Trophoblast cell (in vitro differentiated cells and primary cell): Measurements from ENCODE around the gene EEFSEC.
A peak's percentile ranks its signal among the peaks of the same experiment; 100 is the strongest.

Source experiments
- DNase-seq, 2 donors: peaks; one replicate each; pipeline ENCODE4 v3.0.0-alpha.2; 2016
- H2AFZ ChIP-seq: 2 replicates; pipeline ENCODE4 v1.6.1; 2013; ENCODE audit warnings: low read length, moderate library complexity, mild to moderate bottlenecking; ENCODE audit not compliant: insufficient read depth, poor library complexity
- H2AK5ac ChIP-seq: 2 replicates; pipeline ENCODE4 v1.6.1; 2013; ENCODE audit warnings: mild to moderate bottlenecking, low read length
- H2BK120ac ChIP-seq: 2 replicates; pipeline ENCODE4 v1.6.1; 2013; ENCODE audit warnings: low read length, mild to moderate bottlenecking, moderate library complexity; ENCODE audit not compliant: insufficient read depth, poor library complexity
- H2BK12ac ChIP-seq: 2 replicates; pipeline ENCODE4 v1.6.1; 2013; ENCODE audit warnings: mild to moderate bottlenecking, low read length, moderate library complexity
- H2BK5ac ChIP-seq: 2 replicates; pipeline ENCODE4 v1.6.1; 2013; ENCODE audit warnings: low read length, low read depth, moderate library complexity, mild to moderate bottlenecking; ENCODE audit not compliant: poor library complexity
- H3K14ac ChIP-seq: 2 replicates; pipeline ENCODE4 v1.6.1; 2013; ENCODE audit warnings: mild to moderate bottlenecking, low read length
- H3K18ac ChIP-seq: 2 replicates; pipeline ENCODE4 v1.6.1; 2013; ENCODE audit warnings: mild to moderate bottlenecking, low read length
- H3K23ac ChIP-seq: 2 replicates; pipeline ENCODE4 v1.6.1; 2013; ENCODE audit warnings: low read length
- H3K27ac ChIP-seq: 2 replicates; pipeline ENCODE4 v1.5.1; 2013; ENCODE audit warnings: low read depth, mild to moderate bottlenecking, inconsistent platforms, low read length, moderate library complexity
- H3K27me3 ChIP-seq: 2 replicates; pipeline ENCODE4 v1.6.1; 2013; ENCODE audit warnings: inconsistent platforms, mild to moderate bottlenecking, low read length, moderate library complexity; ENCODE audit not compliant: insufficient read depth
- H3K36me3 ChIP-seq, 2 experiments: 1 replicate in 1 of 2; 2 replicates in 1 of 2; pipeline ENCODE4 v1.6.1; 2013; ENCODE audit warnings: low read length in 2 of 2, mild to moderate bottlenecking in 2 of 2, moderate library complexity in 1 of 2; ENCODE audit not compliant: insufficient read depth in 2 of 2, control insufficient read depth in 1 of 2
- H3K4ac ChIP-seq: 2 replicates; pipeline ENCODE4 v1.6.1; 2013; ENCODE audit warnings: low read depth, mild to moderate bottlenecking, low read length, moderate library complexity
- H3K4me1 ChIP-seq, 2 experiments: 1 replicate in 1 of 2; 2 replicates in 1 of 2; pipeline ENCODE4 v1.6.1; 2013; ENCODE audit warnings: low read length in 2 of 2, mild to moderate bottlenecking in 2 of 2, moderate library complexity in 1 of 2; ENCODE audit not compliant: insufficient read depth in 2 of 2, control insufficient read depth in 1 of 2
- H3K4me2 ChIP-seq: 2 replicates; pipeline ENCODE4 v1.6.1; 2013; ENCODE audit warnings: inconsistent platforms, mild to moderate bottlenecking, low read length, moderate library complexity
- H3K4me3 ChIP-seq: 2 replicates; pipeline ENCODE4 v1.5.1; 2013; ENCODE audit warnings: mild to moderate bottlenecking, low read depth, low read length, inconsistent platforms
- H3K79me1 ChIP-seq: one replicate; pipeline ENCODE4 v1.6.1; 2013; ENCODE audit warnings: low read length
- H3K79me2 ChIP-seq: 2 replicates; pipeline ENCODE4 v1.6.1; 2013; ENCODE audit warnings: low read length, mild to moderate bottlenecking; ENCODE audit not compliant: control insufficient read depth, insufficient read depth, poor library complexity
- H3K9ac ChIP-seq: 2 replicates; pipeline ENCODE4 v1.6.1; 2013; ENCODE audit warnings: mild to moderate bottlenecking, low read length
- H3K9me3 ChIP-seq: 2 replicates; pipeline ENCODE4 v1.6.1; 2013; ENCODE audit warnings: low read depth, mild to moderate bottlenecking, control low read depth, inconsistent platforms, low read length; ENCODE audit not compliant: insufficient read depth
- H4K12ac ChIP-seq: 2 replicates; pipeline ENCODE4 v1.6.1; 2013; ENCODE audit warnings: low read depth, mild to moderate bottlenecking, low read length, moderate library complexity
- H4K8ac ChIP-seq: 2 replicates; pipeline ENCODE4 v1.6.1; 2013; ENCODE audit warnings: low read depth, mild to moderate bottlenecking, low read length, moderate library complexity
- H4K91ac ChIP-seq: one replicate; pipeline ENCODE4 v1.6.1; 2013; ENCODE audit warnings: low read depth, mild to moderate bottlenecking, low read length, moderate library complexity
- WGBS: extraction: QIAGEN DNeasy Blood & Tissue Kit; methylation state at CpG from one replicate; pipeline ENCODE4 v1.1.7; 2013; ENCODE audit warnings: missing lambda C conversion rate; ENCODE audit not compliant: insufficient read length, insufficient coverage; ENCODE audit errors: extremely low coverage; 5-methylcytosine and 5-hydroxymethylcytosine counted together

The EEFSEC gene

DNA sequence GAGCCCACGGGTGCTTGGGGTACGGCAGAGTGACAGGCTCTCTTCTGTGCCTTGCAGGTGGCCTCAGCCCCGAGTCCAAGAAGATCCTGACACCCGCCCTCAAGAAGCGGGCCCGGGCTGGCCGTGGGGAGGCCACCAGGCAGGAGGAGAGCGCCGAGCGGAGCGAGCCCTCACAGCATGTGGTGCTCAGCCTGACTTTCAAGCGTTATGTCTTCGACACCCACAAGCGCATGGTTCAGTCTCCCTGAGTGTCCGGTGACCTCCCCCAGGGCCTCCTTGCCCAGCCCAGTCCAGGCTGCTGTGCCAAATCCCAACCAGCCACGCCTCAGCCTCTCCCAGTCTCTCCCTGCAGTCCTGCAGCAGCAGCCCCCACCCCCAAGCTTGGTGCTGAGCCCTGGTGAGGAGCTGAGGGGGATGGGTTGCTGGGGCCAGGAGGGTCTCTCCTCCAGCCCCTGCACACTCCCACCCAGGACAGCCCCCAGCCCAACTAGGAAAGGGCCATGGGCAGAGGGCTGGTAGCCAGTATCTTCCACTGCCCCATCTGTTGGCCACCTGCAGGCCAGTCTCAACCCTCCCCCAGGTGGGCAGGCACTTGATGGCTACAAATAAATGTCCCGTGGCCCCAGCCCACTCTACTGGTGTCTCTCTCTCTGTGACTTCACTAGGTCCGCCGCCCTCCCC, 254.9 kb downstream of the EEFSEC start:
- Histone ChIP-seq H3K14ac (no peak overlapping the region), H3K9me3 (no peaks in the 10 kb centered on the region), H3K23ac (no peak overlapping the region), H3K27me3 (no peaks in the 10 kb centered on the region), H4K91ac (no peak overlapping the region), H2BK12ac (no peak overlapping the region), H2BK5ac (no peak overlapping the region), H2AK5ac (no peak overlapping the region), H2AFZ (no peak overlapping the region), H4K12ac (no peak overlapping the region), H3K79me1 (no peaks in the 10 kb centered on the region), H4K8ac (no peak overlapping the region), H3K27ac (no peak overlapping the region), H3K79me2 (no peaks in the 10 kb centered on the region), H3K9ac (no peak overlapping the region), H3K18ac (no peak overlapping the region), H3K36me3 (no peaks in the 10 kb centered on the region), H3K4ac (no peak overlapping the region), H3K4me1 (peaks cover 8 to 12% of the 10 kb centered on the region in 2 experiments), H3K4me2 (no peak overlapping the region), H2BK120ac (no peak overlapping the region), H3K4me3 (no peak overlapping the region)
- no CpG with 5 or more reads among the region's 19 CpGs for WGBS
- DNase-seq: no peak

- no peaks in the 10 kb centered on the region for H3K79me2 ChIP-seq
- no CpG with 5 or more reads among the region's 16 CpGs for WGBS
- no peaks in the 10 kb centered on the region for H3K9me3 ChIP-seq
- H4K12ac ChIP-seq: no peak overlapping the region
- H3K9ac ChIP-seq: no peak overlapping the region
- H2BK5ac ChIP-seq: no peak overlapping the region
- H2AK5ac ChIP-seq: no peak overlapping the region
- no peak overlapping the region for H3K4me3 ChIP-seq
- H4K8ac ChIP-seq: no peak overlapping the region
- no peak overlapping the region for H3K18ac ChIP-seq
- no peak overlapping the region for H4K91ac ChIP-seq
- no peak overlapping the region for H3K14ac ChIP-seq
- H3K27me3 ChIP-seq: no peaks in the 10 kb centered on the region
- H3K4me2 ChIP-seq: no peak overlapping the region
- H3K4me1 ChIP-seq: peaks cover 6% of the 10 kb centered on the region in 2 experiments
- no peaks in the 10 kb centered on the region for H3K36me3 ChIP-seq
- DNase-seq: no peak
- H2BK120ac ChIP-seq: no peak overlapping the region
- no peak overlapping the region for H2BK12ac ChIP-seq
- no peak overlapping the region for H3K4ac ChIP-seq
- H3K79me1 ChIP-seq: no peaks in the 10 kb centered on the region
- H3K27ac ChIP-seq: no peak overlapping the region
- H3K23ac ChIP-seq: no peak overlapping the region
- no peak overlapping the region for H2AFZ ChIP-seq
Observed at GRCh38 chr3:128408693-128409623, 255.7 kb downstream of the EEFSEC start.

DNA sequence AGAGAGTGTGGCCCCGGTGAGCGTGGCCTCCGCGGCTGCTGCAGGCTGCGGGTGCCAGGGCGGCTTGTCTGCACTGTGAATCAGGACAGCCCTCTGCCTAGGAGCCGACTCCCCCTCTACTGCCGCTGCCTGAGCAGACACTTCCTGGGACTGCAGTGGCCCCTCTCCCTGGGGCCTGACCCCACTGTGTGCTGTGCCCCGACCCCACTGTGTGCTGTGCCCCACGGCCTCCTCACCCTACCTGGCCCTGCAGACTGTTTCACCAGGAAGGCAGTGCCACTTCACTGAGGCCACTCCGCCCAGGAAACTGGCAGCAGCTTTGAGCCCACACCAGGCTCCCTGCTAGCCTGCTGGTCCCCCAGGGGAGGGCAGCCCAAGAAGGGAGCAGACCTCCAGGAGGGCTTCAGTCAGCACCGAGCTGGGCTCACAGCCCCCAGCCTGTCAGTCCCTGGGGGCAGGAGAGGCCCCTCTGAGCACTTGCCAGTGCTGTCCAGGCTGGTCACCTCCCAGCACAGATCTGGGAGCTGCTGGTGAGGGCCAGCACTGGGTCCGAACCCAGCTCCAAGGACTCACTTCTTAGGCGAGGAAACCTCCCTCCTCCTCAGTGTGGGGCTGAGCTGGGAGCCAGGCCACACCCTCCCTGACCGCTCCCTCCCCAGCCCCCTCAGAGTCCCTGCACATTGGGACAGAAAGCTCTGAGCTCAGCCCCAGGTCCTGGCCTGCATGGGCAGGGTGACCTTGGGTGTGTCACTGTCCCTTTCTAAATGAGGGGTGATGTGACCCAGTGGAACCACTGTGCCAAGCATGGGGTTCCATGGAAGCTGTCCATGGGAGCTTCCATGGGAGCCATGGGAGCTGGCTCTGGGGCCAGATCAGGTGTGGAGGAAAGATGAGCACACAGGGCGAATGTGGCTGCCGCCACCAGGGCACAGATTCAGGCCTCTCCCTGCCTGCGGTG, 256.6 kb downstream of the EEFSEC start:
- no CpG with 5 or more reads among the region's 18 CpGs for WGBS
- H3K36me3 ChIP-seq: no peaks in the 10 kb centered on the region
- H3K18ac ChIP-seq: no peak overlapping the region

More for the DNA sequence above, 256.6 kb downstream of the EEFSEC start:
- no peaks in the 10 kb centered on the region for H3K79me1 ChIP-seq
- H2BK12ac ChIP-seq: no peak overlapping the region
- peak overlapping the region; percentile 33 for H4K91ac ChIP-seq
- H3K27ac ChIP-seq: no peak overlapping the region
- H3K27me3 ChIP-seq: no peaks in the 10 kb centered on the region
- H3K23ac ChIP-seq: no peak overlapping the region
- DNase-seq: no peak
- H3K9ac ChIP-seq: no peak overlapping the region
- H4K12ac ChIP-seq: no peak overlapping the region
- no peak overlapping the region for H2BK5ac ChIP-seq
- no peak overlapping the region for H4K8ac ChIP-seq
- H2AFZ ChIP-seq: no peak overlapping the region
- no peak overlapping the region for H2AK5ac ChIP-seq
- H3K9me3 ChIP-seq: no peaks in the 10 kb centered on the region
- no peak overlapping the region for H3K4me3 ChIP-seq
- no peak overlapping the region for H3K4ac ChIP-seq
- H2BK120ac ChIP-seq: peak overlapping the region; percentile 39
- H3K4me1 ChIP-seq: no peaks in the 10 kb centered on the region
- no peaks in the 10 kb centered on the region for H3K79me2 ChIP-seq
- no peak overlapping the region for H3K4me2 ChIP-seq
- no peak overlapping the region for H3K14ac ChIP-seq
